GM04504 (cell line): ENCODE data around the gene TMEM235.

ENCODE experiments used
- DNase-seq: peaks from one replicate; pipeline ENCODE4 v3.0.0-alpha.2; 2012; ENCODE audit warnings: low read depth

The TMEM235 gene

GRCh38 chr17:78230996-78231935 is at the start of gene TMEM235:
TMEM235 (plus strand) TSS chr17:78231631; CDS start chr17:78232024, 393 bp downstream.
- no peak for DNase-seq

GRCh38 chr17:78182504-78182903 is 48.9 kb upstream of the TMEM235 start:
- DNase-seq: no peak

- no peak for DNase-seq
These were observed 47.5 kb upstream of the TMEM235 start for GRCh38 chr17:78183916-78184315.

- no peak for DNase-seq
These were observed 47.1 kb upstream of the TMEM235 start for GRCh38 chr17:78184351-78184750.

GRCh38 chr17:78184868-78185267 is 46.6 kb upstream of the TMEM235 start:
- DNase-seq: no peak

- DNase-seq: no peak
These were observed 45.3 kb upstream of the TMEM235 start for GRCh38 chr17:78185981-78186691.

- peak; percentile 93 for DNase-seq
These were observed 44.5 kb upstream of the TMEM235 start, which contains the start of the genes AFMID and TK1 for GRCh38 chr17:78186692-78187595. AFMID (plus strand) TSS chr17:78187362; CDS start chr17:78187371, 9 bp downstream. TK1 (minus strand) TSS chr17:78187052; CDS start chr17:78186994, 58 bp downstream.

GRCh38 chr17:78196716-78197115 is 34.7 kb upstream of the TMEM235 start:
- DNase-seq: no peak

GRCh38 chr17:78197147-78197832 is 34.1 kb upstream of the TMEM235 start:
- no peak for DNase-seq

- no peak for DNase-seq
These were observed 31.0 kb upstream of the TMEM235 start for GRCh38 chr17:78200451-78200850.

GRCh38 chr17:78202666-78203065 is 28.8 kb upstream of the TMEM235 start:
- no peak for DNase-seq

GRCh38 chr17:78204387-78205123 is 26.9 kb upstream of the TMEM235 start:
- DNase-seq: no peak

- DNase-seq: no peak
These were observed 26.2 kb upstream of the TMEM235 start for GRCh38 chr17:78205124-78205775.

GRCh38 chr17:78206298-78206697 is 25.1 kb upstream of the TMEM235 start:
- no peak for DNase-seq

- DNase-seq: no peak
These were observed 22.9 kb upstream of the TMEM235 start for GRCh38 chr17:78208486-78208885.

GRCh38 chr17:78210111-78210510 is 21.3 kb upstream of the TMEM235 start:
- DNase-seq: no peak

GRCh38 chr17:78211032-78211431 is 20.4 kb upstream of the TMEM235 start:
- DNase-seq: no peak

GRCh38 chr17:78214016-78214705 is 17.3 kb upstream of the TMEM235 start, which contains the start of gene BIRC5:
BIRC5 (plus strand) TSS chr17:78214253; CDS start chr17:78214317, 64 bp downstream.
- peak; percentile 58 for DNase-seq

- no peak for DNase-seq
These were observed 16.7 kb upstream of the TMEM235 start for GRCh38 chr17:78214706-78215061.
